GM18951 (cell line): ENCODE results near the gene SMG6.

Experiments
- POLR2A ChIP-seq: IDR thresholded peaks from 4 replicates; pipeline ENCODE4 v1.6.1; 2011; ENCODE audit warnings: mild to moderate bottlenecking; ENCODE audit not compliant: insufficient read length, insufficient read depth; ENCODE audit errors: extremely low read depth
- in situ Hi-C: fragments of 300-500 bp; cut with MboI; formaldehyde crosslinking; loops from one replicate; pipeline ENCODE4 v1.12.0; 2022; ENCODE audit warnings: low sequenced_read_pairs, mixed read lengths, inconsistent platforms; ENCODE audit not compliant: unreplicated experiment

SMG6 gene

DNA sequence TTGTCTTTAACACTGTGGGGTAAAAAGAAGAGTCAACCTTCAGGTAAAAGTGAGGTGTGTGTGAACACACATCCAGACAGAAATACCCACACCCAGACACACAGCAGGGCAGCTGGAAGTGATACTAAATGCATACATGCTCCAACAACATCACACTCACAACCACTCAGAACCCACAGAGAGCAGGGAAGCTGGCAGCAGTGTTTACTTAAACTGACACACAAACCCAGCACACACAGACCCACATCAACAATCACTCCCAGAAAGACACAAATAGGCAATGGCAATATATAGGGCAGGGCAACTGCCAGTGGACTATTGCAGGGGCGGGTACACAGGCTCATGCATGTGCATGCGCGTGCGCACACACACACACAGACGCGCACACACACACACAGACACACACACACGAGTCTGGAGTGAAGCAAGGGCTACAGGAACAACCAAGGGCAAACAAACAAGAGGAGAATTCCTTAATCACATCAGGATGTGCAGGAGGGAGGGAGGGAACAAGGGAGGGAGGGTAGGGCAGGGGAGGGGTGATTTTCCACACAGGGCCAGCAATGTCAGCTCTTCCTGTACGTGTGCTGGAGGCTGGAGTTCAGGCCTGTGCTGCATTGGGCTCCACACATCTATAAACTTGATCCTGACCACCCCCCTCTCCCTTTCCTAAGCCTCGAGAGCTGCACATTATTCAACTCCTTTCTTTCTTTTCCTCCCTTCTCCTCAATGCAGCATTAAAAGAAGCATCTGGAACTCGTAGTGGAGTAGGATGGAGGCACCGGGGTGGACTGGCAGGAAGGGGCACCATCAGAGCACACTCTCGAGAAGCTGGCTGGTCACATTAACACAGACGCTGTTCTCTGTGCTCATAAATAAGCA is 218.6 kb downstream of the SMG6 start:
- no peak for TF ChIP-seq POLR2A
- in situ Hi-C loops = no loop called here

DNA sequence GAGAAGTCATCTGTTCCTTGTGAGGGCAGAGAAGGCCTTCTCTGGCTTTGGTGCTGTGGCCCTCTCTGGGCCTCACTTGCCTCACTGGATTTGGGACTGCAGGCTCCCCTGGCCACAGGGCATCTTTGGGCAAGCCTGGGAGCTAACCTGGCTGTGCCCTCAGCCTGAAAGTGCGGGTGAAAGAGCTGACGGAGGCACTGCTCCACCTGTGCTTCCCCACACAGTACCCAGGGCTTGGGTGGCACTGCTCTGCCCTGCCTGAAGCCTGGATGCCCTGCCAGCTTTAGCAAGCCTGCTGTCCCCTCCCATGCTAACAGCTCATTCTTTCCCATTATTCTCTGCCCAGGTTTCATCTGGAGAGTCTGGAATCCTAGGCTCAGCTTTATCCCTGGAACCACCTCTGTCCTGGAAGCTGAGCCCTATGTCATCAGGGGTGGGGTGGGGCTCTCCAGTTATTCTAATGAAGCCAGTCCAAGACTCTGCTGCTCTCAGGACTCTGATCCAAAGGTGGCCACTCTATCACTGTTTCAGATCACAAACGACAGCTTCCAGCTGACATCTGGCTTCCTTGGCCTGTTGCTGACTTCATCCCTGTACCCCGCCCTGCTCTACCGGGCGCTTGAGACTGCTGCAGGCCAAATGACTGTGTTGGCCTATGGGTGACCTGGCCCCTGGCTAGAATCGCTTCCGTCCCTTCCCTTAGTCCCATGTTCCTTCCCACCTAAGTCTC is 219.4 kb downstream of the SMG6 start:
- in situ Hi-C loops = no loop called here
- TF ChIP-seq POLR2A = no peak

DNA sequence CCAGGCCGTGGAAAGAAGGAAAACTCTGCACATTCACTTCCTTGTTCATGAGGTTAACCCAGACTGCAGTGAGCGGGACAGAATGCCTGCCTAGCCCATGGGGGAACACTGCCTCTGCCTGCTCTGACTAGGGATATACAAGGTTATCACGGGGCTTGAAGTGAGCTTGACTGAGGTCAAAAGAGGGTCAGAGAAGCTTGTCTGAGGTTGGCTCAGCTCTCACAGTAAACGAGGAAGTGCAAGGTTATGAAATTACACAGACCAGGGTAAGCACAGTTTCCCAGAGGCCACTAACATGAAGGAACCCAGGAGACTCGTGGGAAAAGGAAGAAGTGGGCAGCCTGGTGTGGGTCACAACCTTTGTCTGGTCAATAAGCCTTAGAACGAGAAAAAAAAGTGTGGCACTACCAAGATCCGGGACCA is 220.0 kb downstream of the SMG6 start:
- TF ChIP-seq POLR2A = no peak
- in situ Hi-C loops = no loop called here

GRCh38 chr17:2082003-2082781 is 221.4 kb downstream of the SMG6 start:
- in situ Hi-C loops = no loop called here
- no peak for TF ChIP-seq POLR2A

DNA sequence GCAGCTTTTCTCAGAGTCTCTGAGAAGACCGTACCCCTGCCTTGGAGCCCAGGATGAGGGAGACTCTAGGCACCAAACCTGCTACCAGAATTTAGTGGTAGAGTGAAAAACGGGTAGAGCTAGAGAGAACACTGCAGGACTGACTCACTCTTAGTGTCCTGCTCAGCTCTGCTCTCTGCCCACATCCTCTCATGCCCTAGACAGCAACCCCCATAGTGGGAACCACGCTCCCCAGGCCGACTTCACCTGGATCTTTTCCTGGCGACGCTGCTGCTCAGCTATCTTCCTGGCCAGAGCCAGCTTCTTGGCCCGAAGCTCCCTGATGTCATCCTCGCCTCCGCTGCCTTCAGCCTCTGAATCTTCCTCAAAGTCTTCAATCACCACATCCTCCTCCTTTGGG is 222.0 kb downstream of the SMG6 start:
- TF ChIP-seq POLR2A = no peak
- in situ Hi-C loops = no loop called here

- in situ Hi-C loops = no loop called here
- no peak for TF ChIP-seq POLR2A
These were observed 226.5 kb downstream of the SMG6 start for GRCh38 chr17:2077040-2077439.

- no peak for TF ChIP-seq POLR2A
- in situ Hi-C loops = no loop called here
These were observed 227.2 kb downstream of the SMG6 start for GRCh38 chr17:2076087-2076984.

- no peak for TF ChIP-seq POLR2A
- in situ Hi-C loops = no loop called here
These were observed 228.1 kb downstream of the SMG6 start for GRCh38 chr17:2075336-2076086.

DNA sequence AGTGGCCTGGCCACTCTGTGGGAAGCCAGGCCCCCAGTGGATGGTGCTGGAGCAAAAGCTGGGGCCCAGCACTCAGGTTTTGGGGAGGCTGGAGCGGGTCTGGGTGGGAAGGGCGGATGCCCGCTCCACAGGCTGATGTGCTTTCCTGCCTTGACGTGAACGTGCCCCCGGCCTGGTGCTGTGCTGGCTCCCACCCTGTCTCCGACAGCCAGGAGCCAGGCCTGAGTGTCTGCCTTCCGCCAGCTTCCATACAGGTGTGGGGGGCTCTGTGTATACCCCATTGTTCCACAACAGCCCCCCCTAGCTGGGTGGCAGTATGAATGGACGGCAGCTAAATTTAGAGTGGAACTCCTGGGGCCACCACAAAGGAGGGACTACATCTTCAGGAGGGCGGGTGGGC is 228.7 kb downstream of the SMG6 start:
- in situ Hi-C loops = no loop called here

GRCh38 chr17:2071455-2072281 is 231.9 kb downstream of the SMG6 start:
- TF ChIP-seq POLR2A = no peak
- in situ Hi-C loops = no loop called here

More for the DNA sequence above, 228.7 kb downstream of the SMG6 start:
- TF ChIP-seq POLR2A = no peak

- TF ChIP-seq POLR2A = no peak
- in situ Hi-C loops = no loop called here
These were observed 232.6 kb downstream of the SMG6 start for GRCh38 chr17:2071024-2071385.
